ENCODE results near the gene METRNL. TPM values are rescaled to one million over a fixed set of nuclear protein-coding genes. Genes with fewer than 3 reads are reported as not detected.

METRNL gene
- total RNA-seq, 2 donors from 2014 or later: 141 to 180 TPM

DNA sequence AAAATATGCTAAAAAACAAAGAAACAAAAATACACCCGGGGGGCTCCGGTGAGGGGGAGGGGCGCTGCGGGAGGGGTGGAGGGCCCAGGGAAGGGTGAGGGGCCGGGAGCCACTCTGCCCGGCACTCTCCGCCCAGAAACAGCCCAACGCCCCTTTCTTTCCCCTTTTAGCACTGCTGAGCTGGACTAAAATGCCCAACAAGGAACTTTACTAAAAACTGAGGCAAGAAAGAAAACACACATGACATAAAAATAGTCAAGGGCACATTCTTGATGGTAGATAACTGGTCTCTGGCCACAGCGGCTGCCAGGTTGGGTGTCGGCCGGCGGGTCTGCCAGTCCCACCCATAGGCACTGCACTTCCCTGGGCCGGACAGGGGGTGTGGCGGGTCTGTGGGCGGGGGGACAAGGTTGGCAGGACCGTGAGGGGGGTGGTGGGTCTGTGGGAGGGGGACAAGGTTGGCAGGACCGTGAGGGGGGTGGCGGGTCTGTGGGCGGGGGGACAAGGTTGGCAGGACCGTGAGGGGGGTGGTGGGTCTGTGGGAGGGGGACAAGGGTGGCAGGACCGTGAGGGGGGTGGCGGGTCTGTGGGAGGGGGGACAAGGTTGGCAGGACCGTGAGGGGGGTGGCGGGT lies 20.9 kb downstream of the METRNL start:
- no peak for DNase-seq (ENCODE audit: low spot score)
- H3K4me1 ChIP-seq (ENCODE audit: control insufficient read depth in 1 of 2, low read depth in 2 of 2): peaks cover 36 to 78% of the 10 kb centered on the region in 2 donors
- no peak for TF ChIP-seq CTCF (IDR thresholded peaks at IDR 0.05)
- H3K27me3 ChIP-seq (replicated peaks; ENCODE audit: insufficient read depth): no peaks in the 10 kb centered on the region
- peak; percentile 36 for ATAC-seq (ENCODE audit: insufficient number of reproducible peaks, low FRiP score, low read depth)
- H3K36me3 ChIP-seq: peaks cover 15% of the 10 kb centered on the region
- H3K27ac ChIP-seq: peak overlapping the region; percentile 81 to 96
- no peaks in the 10 kb centered on the region for H3K9me3 ChIP-seq
- peak overlapping the region; percentile 68 for H3K4me3 ChIP-seq

DNA sequence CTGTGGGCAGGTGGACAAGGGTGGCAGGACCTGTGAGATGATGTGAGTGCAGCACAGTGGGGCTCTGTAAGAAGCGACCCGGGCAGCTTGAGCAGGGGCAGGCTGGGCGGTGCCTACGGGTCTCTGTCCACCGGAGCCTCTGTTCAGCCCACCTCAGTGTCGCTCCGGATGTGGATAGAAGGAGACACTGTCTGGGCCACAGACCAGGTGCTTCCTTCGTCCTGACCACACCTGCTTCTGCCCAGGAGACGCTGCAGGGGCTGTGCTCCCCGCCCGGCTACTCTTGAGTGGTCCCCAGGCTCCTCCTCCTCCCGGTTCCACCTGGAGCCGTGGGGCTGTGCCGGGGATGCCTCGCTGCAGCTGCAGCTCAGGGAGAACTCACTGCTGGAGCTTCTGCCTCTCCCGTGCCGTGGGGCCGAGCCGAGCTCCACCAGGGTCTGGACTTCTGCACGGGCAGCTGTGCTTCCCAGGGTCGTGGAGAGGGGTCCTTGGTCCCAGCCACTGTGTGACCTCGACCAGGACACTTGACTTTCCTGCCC lies 21.5 kb downstream of the METRNL start:
- DNase-seq (ENCODE audit: low spot score) (no peak), ATAC-seq (ENCODE audit: insufficient number of reproducible peaks, low FRiP score, low read depth) (no peak)
- H3K27ac ChIP-seq: peak overlapping the region; percentile 81 to 96
- H3K4me1 ChIP-seq (ENCODE audit: control insufficient read depth in 1 of 2, low read depth in 2 of 2): peaks cover 41 to 83% of the 10 kb centered on the region in 2 donors
- peaks cover 9% of the 10 kb centered on the region for H3K36me3 ChIP-seq
- H3K4me3 ChIP-seq: peak overlapping the region; percentile 68
- no peaks in the 10 kb centered on the region for H3K27me3 ChIP-seq (replicated peaks; ENCODE audit: insufficient read depth)
- no peaks in the 10 kb centered on the region for H3K9me3 ChIP-seq
- no peak for TF ChIP-seq CTCF (IDR thresholded peaks at IDR 0.05)

DNA sequence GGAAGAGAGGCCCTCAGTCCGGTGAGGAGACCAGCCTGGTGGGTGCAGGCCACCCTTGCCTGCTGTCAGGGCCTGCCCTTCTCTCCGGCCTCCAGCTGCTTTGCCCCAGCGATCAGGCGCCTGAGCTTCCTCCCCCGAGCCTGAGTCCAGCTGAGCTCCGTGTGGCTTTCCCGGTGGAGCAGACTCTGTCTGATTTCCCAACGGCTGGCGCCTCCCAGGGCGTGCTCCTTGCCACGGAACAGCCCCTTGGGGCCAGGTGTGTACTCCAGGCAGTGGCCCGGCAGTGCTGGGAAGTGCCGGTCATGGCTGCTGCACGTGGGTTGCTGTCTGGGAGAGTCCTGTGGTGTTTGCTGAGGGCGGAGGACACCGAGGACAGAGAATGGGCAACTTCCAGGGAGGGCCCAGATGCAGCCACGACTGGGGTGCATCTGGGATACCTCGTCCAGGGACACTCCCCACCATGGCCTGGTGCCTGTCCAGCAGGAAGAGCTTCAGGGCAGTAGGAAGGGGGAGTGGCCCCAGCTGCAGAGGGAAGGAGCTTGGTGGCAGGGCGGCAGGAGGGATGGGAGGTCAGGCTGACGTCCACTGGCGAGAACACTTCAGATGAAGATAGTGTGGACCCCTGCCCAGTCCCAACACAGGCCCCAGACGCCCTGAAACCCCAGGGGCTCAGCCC lies 22.5 kb downstream of the METRNL start:
- H3K4me3 ChIP-seq: peak overlapping the region; percentile 68

DNA sequence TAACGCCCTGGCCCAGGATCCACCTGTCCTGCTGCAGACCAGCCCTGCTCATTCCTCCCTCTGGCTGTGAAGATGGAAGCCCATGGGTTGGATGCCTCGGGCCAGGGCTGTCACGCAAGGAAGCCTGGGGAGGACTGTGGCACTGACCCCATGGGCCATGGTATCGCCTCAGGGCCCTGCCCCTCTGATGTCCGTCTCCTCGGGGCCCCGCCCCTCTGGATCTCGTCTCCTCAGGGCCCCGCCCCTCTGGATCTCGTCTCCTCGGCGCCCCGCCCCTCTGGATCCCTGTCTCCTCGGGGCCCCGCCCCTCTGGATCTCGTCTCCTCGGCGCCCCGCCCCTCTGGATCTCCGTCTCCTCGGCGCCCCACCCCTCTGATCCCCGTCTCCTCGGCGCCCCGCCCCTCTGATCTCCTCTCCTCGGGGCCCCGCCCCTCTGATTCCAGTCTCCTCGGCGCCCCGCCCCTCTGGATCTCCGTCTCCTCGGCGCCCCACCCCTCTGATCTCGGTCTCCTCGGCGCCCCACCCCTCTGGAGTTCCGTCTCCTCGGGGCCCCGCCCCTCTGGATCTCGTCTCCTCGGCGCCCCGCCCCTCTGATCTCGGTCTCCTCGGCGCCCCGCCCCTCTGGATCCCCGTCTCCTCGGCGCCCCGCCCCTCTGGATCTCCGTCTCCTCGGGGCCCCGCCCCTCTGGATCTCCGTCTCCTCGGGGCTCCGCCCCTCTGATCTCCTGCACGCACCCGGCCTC lies 24.0 kb downstream of the METRNL start:
- H3K27me3 ChIP-seq (replicated peaks; ENCODE audit: insufficient read depth): no peaks in the 10 kb centered on the region
- peak overlapping the region; percentile 53 to 86 for H3K27ac ChIP-seq
- ATAC-seq (ENCODE audit: insufficient number of reproducible peaks, low FRiP score, low read depth) (no peak), DNase-seq (ENCODE audit: low spot score) (no peak)
- H3K4me3 ChIP-seq: peak overlapping the region; percentile 60
- H3K4me1 ChIP-seq (ENCODE audit: control insufficient read depth in 1 of 2, low read depth in 2 of 2): peaks cover 38 to 79% of the 10 kb centered on the region in 2 donors
- TF ChIP-seq CTCF (IDR thresholded peaks at IDR 0.05): no peak
- no peaks in the 10 kb centered on the region for H3K9me3 ChIP-seq
- no peaks in the 10 kb centered on the region for H3K36me3 ChIP-seq

More for the DNA sequence above, 22.5 kb downstream of the METRNL start:
- ATAC-seq (ENCODE audit: insufficient number of reproducible peaks, low FRiP score, low read depth): no peak
- DNase-seq (ENCODE audit: low spot score): no peak
- no peaks in the 10 kb centered on the region for H3K27me3 ChIP-seq (replicated peaks; ENCODE audit: insufficient read depth)
- H3K4me1 ChIP-seq (ENCODE audit: control insufficient read depth in 1 of 2, low read depth in 2 of 2): peaks cover 40 to 83% of the 10 kb centered on the region in 2 donors
- no peak for TF ChIP-seq CTCF (IDR thresholded peaks at IDR 0.05)
- H3K27ac ChIP-seq: peak overlapping the region; percentile 81 to 96
- no peaks in the 10 kb centered on the region for H3K36me3 ChIP-seq
- H3K9me3 ChIP-seq: no peaks in the 10 kb centered on the region

GRCh38 chr17:83103943-83104311 lies 24.5 kb downstream of the METRNL start:
- Histone ChIP-seq H3K36me3 (no peaks in the 10 kb centered on the region), H3K27me3 (replicated peaks; ENCODE audit: insufficient read depth) (no peaks in the 10 kb centered on the region), H3K4me1 (ENCODE audit: control insufficient read depth in 1 of 2, low read depth in 2 of 2) (peaks cover 32 to 75% of the 10 kb centered on the region in 2 donors), H3K9me3 (no peaks in the 10 kb centered on the region), H3K4me3 (peak overlapping the region; percentile 10), H3K27ac (peak overlapping the region; percentile 53 to 86)
- DNase-seq (ENCODE audit: low spot score) (no peak), ATAC-seq (ENCODE audit: insufficient number of reproducible peaks, low FRiP score, low read depth) (no peak)
- TF ChIP-seq CTCF (IDR thresholded peaks at IDR 0.05): no peak

All from thoracic aorta (tissue), 2 donors.